AG09319 (cell line): ENCODE data around the gene TOGARAM1.

Experiments
- DNase-seq: peaks from one replicate; pipeline ENCODE4 v3.0.0-alpha.2; 2010; ENCODE audit warnings: low read depth; ENCODE audit errors: extremely low read depth
- TF ChIP-seq, protein P1 (sequence below): IDR thresholded peaks from 2 replicates; pipeline ENCODE4 v1.5.1; 2011; ENCODE audit warnings: low read depth, mild to moderate bottlenecking, inconsistent platforms, low read length, moderate library complexity

Gene TOGARAM1

DNA sequence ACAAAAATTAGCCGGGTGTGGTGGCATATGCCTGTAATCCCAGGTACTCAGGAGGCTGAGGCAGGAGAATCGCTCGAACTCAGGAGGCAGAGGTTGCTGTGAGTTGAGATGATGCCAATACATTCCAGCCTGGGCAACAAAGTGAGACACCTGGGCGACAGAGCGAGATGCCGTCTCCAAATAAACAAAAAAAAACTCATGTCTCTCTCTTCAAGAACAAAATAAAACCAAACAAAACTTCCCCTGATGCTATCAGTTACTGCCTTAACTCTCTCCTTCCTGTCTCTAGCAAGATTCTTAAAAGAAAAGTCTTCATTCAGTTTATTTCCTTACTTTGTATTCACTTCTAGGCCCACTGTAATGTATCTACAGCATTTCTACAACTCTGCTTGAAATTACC is 21.0 kb upstream of the TOGARAM1 start:
- DNase-seq, result no peak
- TF ChIP-seq, protein P1, sequence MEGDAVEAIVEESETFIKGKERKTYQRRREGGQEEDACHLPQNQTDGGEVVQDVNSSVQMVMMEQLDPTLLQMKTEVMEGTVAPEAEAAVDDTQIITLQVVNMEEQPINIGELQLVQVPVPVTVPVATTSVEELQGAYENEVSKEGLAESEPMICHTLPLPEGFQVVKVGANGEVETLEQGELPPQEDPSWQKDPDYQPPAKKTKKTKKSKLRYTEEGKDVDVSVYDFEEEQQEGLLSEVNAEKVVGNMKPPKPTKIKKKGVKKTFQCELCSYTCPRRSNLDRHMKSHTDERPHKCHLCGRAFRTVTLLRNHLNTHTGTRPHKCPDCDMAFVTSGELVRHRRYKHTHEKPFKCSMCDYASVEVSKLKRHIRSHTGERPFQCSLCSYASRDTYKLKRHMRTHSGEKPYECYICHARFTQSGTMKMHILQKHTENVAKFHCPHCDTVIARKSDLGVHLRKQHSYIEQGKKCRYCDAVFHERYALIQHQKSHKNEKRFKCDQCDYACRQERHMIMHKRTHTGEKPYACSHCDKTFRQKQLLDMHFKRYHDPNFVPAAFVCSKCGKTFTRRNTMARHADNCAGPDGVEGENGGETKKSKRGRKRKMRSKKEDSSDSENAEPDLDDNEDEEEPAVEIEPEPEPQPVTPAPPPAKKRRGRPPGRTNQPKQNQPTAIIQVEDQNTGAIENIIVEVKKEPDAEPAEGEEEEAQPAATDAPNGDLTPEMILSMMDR, result no peak

DNA sequence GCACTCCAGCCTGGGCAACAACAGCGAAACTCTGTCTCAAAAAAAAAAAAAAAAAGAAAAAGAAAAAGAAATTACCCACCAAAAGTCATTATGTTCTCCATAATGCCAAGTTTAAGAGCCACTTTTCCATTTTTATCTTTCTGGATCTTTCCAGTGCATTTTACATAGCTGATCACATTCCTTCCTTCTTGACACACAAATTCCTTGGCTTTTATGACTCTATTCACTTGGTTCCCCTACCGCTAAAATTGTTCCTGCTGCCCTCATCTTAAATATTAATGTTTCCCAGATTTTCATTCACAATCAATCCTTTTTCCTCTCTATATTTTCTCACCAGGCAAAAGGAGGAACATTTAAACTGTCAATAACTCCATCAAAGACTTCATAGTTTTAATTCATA is 20.4 kb upstream of the TOGARAM1 start:
- no peak for DNase-seq

DNA sequence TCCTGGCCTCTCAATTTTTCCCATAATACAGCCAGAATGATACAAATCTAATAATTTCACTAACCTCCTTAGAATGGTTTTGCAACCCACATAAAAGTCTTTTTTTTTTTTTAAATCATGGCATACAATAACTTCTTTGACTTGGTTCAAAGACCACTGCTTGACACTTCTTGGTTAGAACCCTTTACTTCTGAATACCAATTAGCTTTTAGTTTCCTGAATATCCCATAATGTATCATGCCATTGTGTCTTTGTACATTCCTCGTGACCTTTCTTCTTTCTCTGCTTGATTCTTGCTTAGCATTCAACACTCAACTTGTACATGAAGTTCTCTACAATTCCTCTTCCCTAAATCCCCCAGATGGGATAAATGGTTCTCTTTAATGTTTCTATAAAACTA is 19.6 kb upstream of the TOGARAM1 start:
- no peak for DNase-seq
- TF ChIP-seq, protein P1, result no peak

More for the DNA sequence above, 20.4 kb upstream of the TOGARAM1 start:
- TF ChIP-seq, protein P1, result no peak

DNA sequence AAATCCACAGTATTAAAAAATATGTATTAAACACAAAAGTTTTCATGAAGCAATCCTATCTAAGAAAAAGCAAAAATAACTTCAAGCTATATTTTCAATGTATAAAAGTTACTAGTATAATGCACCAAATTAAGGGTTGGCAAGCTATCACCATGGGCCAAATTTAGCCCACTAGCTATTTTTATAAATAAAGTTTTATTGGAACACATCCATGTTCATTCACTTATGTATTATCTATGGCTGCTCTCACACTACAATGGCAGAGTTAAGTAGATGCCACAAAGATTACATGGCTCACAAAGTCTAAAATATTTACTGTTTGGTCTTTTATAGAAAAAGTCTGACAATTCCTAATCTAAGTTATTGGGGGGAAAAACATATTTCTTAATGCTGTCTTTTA is 17.9 kb upstream of the TOGARAM1 start:
- TF ChIP-seq, protein P1, result no peak
- DNase-seq, result no peak

DNA sequence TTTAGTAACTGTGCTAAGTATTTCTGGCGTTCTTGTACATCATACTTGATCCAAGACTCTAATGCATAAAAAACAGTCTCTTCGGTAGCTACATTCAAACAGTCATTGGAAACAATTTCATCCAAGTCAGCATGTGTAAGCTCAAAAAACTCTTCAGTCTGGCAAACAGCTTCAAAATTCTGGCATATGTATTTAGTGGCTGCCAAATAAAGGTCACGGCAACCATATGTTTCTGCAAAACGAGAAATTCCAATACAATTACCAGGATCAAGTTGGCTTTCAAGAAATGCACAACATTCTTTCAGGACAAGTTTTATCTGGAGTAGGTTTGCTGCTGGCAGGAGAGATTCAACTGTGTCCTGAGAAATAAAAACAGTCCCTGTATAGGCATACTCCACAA is 16.7 kb upstream of the TOGARAM1 start:
- peak; percentile 88 for DNase-seq
- TF ChIP-seq, protein P1, result no peak

DNA sequence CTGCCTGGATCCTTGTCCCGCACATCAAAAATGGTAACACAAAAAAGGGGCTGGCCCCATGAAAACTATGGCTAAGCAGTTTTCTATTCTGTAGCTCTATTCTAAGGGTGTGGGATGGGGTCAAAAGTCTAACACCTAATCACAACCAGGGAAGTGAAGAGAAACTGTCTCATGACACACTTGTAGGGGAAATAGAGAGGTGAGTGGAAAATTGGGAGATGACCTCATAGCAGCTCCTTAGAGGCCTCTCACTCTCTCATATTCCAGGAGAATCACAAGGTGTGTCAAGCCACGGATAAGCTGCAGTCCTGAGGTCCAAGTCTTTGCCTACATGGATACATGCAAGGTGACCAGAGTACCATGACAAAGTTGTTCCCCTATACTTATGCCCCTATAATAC is 10.9 kb upstream of the TOGARAM1 start:
- TF ChIP-seq, protein P1, result no peak
- DNase-seq, result no peak

DNA sequence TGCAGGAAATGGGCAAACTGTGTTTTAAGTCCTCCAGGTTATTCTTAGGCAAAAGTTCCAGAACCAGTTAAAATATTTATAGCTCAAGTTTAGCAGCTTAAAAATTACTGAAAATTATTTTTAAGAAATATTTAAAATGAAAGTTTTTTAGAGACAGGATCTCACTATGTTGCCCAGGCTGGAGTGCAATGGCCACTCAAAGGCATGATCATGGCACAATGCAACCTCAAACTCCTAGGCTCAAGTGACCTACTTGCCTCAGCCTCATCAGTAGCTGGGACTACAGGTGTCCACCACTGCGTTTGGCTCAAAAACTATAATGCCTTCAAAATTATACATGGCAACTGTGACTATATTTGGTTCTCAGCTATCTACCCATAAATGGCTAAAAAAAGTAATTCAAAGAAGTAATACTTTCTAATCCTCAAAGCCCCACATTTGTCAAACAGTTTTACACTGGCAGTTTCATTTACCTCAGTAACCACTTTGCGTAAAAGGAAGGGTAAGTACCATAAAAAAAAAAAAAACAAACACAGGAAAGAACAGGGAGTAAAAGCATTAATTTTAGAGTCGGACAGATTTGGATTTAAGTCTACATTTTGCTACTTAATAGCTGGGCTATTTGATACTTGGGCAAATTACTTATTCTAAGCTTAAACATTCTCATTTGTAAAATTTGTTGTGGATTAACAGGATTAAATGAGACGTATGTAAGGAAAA is 9.4 kb upstream of the TOGARAM1 start:
- TF ChIP-seq, protein P1, result no peak
- no peak for DNase-seq
